NCI-H524 (cell line): Measurements from ENCODE around the gene AIFM3.
"Not testable (repeated sequence)": the region's sequence is repeated elsewhere in the genome, so short reads cannot be mapped to it uniquely, and the experiment has no call there.

ENCODE experiments used
- DNase-seq, 2 experiments: peaks; one replicate each; lab custom pipeline; 2025; lab: John Stamatoyannopoulos, UW

Gene AIFM3

DNA sequence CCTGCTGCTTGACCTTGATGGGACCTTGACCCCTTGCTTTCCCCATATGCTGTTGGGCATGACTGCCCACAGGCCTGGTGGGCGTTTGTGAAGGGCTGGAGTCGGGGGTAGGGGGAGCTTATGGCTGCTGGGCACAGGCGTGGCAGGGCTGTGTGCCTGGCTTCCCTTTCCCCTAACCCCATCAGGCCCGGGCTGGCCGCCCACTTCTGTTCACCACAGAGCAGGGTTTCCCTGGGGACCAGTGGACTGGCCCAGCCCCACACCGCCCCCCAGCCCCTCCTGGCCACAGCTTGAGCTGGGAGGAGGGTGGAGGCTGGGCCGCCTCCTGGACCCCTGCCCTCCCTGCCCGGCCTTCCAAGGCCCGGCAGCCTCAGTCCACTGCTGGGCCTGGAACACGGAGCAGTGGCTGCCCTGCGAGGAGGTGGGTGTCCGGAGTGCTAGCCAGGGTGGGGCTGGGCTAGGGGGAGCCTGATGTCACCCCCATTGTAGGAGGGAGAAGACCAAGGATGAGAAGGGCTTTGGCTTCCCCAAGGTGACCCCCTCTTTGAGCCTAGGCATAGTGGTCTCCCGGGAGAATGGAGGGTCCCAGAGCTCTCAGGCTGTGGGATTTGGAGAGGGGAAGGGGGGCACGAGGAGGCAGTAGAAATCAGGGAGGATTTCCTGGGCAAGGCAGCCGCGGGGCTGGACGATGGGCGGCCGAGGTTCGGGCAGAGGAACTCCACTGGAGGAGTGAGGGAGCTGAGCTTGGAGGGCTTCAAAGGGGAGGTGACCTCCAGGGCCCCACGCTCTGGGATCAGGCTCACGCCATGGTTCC is at the start of gene AIFM3:
Gene AIFM3 (plus strand): TSS at position 373 of the 814 bp plus-strand sequence. CDS start 690 bp downstream, outside the sequence.
- DNase-seq: no peak

GRCh38 chr22:20918663-20919218 is 48.3 kb upstream of the AIFM3 start:
- peak in 1 of 2 experiments; percentile 22 for DNase-seq

GRCh38 chr22:20919718-20920117 is 47.3 kb upstream of the AIFM3 start:
- DNase-seq: no peak

DNA sequence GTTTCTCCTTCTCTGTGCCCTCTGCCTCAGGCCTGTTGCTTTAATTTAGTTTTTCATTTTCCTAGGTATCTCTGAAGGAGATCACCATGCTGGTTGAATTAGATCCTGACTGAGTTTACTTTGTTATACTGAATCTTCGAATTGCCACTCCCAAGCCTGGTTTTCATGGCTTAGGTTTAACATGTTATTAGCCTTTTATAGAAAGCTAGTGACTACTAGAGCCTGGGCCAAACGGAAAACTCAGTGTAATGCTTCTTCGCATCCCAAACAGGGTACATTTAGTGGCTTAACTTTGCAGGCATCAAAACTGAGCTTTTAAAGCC is 46.2 kb upstream of the AIFM3 start:
- DNase-seq: no peak

- DNase-seq: no peak
Measured at GRCh38 chr22:20922141-20922751, 44.8 kb upstream of the AIFM3 start.

DNA sequence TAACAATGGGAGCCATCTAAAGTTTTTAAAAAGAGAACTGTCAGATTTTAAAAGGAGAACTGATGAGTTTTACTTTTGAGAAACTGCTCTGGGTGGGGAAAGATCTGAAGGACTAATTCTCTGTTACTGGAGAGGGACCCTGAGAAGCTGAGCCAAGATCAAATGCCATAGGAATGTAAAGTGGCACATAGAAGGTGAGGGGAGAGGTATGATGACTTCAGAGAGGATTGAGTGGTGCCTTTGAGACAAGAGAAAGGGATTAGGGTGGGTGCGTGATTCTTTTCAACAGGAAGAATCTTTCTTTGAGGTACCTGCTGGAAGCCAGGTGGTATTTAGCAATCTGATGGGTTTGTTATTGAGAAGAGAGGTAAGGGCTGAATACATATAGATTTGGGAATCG is 40.8 kb upstream of the AIFM3 start:
- DNase-seq: no peak

GRCh38 chr22:20927940-20928572 is 39.0 kb upstream of the AIFM3 start:
- DNase-seq: no peak

DNA sequence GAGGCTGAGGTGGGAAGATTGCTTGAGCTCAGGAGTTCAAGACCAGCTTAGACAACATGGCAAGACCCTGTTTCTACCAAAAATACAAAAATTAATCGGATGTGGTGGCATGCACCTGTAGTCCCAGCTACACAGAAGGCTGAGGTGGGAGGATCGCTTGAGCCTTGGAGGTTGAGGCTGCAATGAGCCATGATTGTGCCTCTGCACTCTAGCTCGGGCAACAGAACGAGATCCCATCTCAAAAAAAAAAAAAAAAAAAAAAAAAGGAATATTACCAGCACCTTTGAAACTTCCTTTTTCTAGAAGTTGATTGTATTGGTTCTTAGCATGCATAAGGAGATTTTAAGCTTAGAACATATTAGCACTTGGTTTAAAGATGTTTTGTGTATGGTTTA is 38.5 kb upstream of the AIFM3 start:
- DNase-seq: no peak

DNA sequence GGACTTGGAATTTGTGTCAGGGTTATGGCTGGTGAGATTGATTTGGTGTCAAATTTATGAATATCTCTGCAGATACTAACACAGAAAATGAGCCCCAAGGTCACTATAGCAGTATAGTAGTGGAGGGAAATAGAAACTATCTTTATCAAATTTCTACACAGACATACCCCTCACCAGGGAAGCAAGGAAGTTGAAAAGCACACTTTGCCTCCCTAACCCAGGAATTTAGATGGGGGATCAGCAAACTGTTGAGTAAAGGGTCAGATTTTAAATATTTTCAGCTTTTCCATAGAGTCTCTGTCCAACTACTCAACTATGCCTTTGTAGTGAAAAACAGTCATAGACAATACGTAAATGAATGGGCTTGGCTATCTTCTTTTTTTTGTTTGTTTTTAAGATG is 37.1 kb upstream of the AIFM3 start:
- DNase-seq: no peak

- not testable (repeated sequence) for DNase-seq
Measured at GRCh38 chr22:20930435-20930834, 36.6 kb upstream of the AIFM3 start.

DNA sequence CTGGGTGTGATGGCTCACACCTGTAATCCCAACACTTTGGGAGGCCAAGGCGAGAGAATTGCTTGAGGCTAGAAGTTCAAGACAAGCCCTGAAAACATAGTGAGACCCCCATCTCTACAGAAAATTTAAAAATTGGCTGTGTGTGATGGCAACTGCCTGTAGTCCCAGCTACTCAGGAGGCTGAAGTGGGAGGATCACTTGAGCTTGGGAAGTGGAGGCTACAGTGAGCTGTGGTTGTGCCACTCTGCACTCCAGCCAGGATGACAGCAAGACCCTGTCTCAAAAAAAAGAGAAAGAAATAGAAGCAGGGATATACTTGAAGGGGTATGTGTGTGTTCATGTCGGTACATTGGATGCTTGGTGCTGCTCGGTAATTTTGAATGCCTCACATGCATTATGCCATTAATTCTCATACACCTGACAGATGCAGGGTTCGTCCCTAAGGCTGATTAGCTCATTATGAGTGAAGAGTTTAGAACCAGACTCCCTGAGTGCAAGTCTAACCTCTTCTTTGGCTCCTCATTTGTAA is 35.9 kb upstream of the AIFM3 start:
- no peak for DNase-seq

DNA sequence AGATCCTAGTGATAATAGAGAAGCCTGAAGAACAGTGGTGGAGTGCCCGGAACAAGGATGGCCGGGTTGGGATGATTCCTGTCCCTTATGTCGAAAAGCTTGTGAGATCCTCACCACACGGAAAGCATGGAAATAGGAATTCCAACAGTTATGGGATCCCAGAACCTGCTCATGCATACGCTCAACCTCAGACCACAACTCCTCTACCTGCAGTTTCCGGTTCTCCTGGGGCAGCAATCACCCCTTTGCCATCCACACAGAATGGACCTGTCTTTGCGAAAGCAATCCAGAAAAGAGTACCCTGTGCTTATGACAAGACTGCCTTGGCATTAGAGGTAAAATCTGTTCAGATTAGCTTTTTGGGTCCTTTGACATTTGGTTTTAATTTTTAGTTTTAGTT is 33.1 kb upstream of the AIFM3 start:
- no peak for DNase-seq

GRCh38 chr22:20935049-20935448 is 32.0 kb upstream of the AIFM3 start:
- DNase-seq: not testable (repeated sequence)

GRCh38 chr22:20935780-20936539 is 31.1 kb upstream of the AIFM3 start:
- not testable (repeated sequence) for DNase-seq

- DNase-seq: no peak
Measured at GRCh38 chr22:20937031-20937793, 29.8 kb upstream of the AIFM3 start.

GRCh38 chr22:20937794-20938671 is 29.0 kb upstream of the AIFM3 start:
- no peak for DNase-seq

GRCh38 chr22:20939457-20940185 is 27.4 kb upstream of the AIFM3 start:
- DNase-seq: not testable (repeated sequence)

DNA sequence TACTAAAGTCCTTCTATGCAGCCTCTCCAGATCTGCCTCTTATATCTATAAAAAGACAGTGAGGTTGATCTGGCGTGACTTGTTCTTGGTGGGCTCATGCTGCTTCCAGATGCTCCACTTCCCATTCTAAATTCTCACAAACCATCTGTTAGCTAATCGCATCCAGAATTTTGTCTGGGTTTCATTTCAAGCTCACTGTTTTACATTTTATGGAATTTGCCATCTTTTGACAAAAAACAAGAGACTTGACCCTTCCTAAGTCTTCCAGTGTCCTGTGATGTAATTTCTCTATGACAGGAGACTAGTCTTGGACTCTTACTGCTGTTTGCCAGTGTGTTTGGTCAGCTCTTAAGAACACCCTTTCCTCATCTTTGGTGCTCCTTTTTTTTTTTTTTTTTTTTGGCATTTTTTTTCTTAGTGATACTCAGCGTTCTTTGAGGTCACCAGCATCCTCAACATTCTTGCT is 26.8 kb upstream of the AIFM3 start:
- DNase-seq: peak; percentile 54 to 89

DNA sequence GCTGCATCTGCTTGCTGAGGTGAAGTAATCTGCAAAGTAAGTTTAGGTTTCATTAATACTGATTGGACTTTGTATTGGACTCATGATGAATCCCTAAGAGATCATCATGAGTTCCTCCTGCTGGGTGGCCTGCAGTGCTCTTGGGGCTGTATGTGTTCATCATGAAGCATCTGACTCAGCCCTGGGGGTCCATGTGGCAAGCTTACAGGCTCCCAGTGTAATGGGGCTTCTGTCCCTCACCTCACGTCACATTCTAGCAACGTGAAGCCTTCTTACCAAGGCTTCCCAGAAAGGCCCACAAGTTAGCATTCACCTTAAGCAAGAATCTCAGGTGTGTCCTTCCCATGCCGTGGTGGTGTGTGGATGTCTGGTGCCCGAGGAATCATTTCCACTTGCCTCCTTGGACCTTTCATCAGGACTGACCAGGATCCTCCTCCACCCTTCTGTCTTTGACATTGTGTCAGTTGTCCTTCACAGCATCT is 26.1 kb upstream of the AIFM3 start:
- DNase-seq: no peak
